ENCODE data around the gene SSU72. TPM values are rescaled to one million over a fixed set of nuclear protein-coding genes. Genes with fewer than 3 reads are reported as not detected.

SSU72 gene
- total and polyA plus RNA-seq, 4 donors, result 35.4 to 57.4 (median 44.3) TPM

GRCh38 chr1:1567891-1568291 lies 6.8 kb downstream of the SSU72 start:
- H3K27ac ChIP-seq (ENCODE audit: low read depth in 1 of 2, low read length in 2 of 2), result no peak overlapping the region
- peaks cover 6 to 42% (median 21%) of the 10 kb centered on the region in 4 donors for H3K4me1 ChIP-seq (ENCODE audit: control insufficient read depth in 4 of 4, insufficient read depth in 4 of 4, low read length in 3 of 4)
- no peak for DNase-seq (ENCODE audit: low spot score)
- WGBS, result 85% methylated on average over 10 of the region's 10 CpGs
- H3K27me3 ChIP-seq (ENCODE audit: control insufficient read depth in 4 of 4, insufficient read depth in 4 of 4, low read length in 3 of 4), result no peaks in the 10 kb centered on the region
- H3K9ac ChIP-seq (ENCODE audit: low read depth in 1 of 2, low read length in 2 of 2), result no peak overlapping the region
- no peak overlapping the region for H3K4me3 ChIP-seq (ENCODE audit: low read depth in 1 of 3, low read length in 3 of 3)
- H3K9me3 ChIP-seq (ENCODE audit: control insufficient read depth in 4 of 4, low read length in 3 of 4), result no peaks in the 10 kb centered on the region
- peaks cover 12 to 23% (median 16%) of the 10 kb centered on the region in 4 donors for H3K36me3 ChIP-seq (ENCODE audit: control insufficient read depth in 4 of 4, insufficient read depth in 3 of 4, low read depth in 1 of 4, low read length in 3 of 4)
- TF ChIP-seq FOXA1 (IDR thresholded peaks at IDR 0.05) (no peak), RXRA (IDR thresholded peaks at IDR 0.05) (no peak), SP1 (IDR thresholded peaks at IDR 0.05) (no peak), RAD21 (IDR thresholded peaks at IDR 0.05) (no peak), GABPA (IDR thresholded peaks at IDR 0.05 in 1 of 2, conservative IDR thresholded peaks at IDR 0.05 in 1 of 2) (no peak), TAF1 (conservative IDR thresholded peaks at IDR 0.05) (no peak), EGR1 (IDR thresholded peaks at IDR 0.05; ENCODE audit: low read depth in 2 of 2) (no peak), REST (IDR thresholded peaks at IDR 0.05) (no peak)
- TF ChIP-seq, protein P1, sequence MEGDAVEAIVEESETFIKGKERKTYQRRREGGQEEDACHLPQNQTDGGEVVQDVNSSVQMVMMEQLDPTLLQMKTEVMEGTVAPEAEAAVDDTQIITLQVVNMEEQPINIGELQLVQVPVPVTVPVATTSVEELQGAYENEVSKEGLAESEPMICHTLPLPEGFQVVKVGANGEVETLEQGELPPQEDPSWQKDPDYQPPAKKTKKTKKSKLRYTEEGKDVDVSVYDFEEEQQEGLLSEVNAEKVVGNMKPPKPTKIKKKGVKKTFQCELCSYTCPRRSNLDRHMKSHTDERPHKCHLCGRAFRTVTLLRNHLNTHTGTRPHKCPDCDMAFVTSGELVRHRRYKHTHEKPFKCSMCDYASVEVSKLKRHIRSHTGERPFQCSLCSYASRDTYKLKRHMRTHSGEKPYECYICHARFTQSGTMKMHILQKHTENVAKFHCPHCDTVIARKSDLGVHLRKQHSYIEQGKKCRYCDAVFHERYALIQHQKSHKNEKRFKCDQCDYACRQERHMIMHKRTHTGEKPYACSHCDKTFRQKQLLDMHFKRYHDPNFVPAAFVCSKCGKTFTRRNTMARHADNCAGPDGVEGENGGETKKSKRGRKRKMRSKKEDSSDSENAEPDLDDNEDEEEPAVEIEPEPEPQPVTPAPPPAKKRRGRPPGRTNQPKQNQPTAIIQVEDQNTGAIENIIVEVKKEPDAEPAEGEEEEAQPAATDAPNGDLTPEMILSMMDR (IDR thresholded peaks at IDR 0.05; ENCODE audit: low read depth, low read length, missing input control), result no peak
- TF ChIP-seq, protein P2, sequence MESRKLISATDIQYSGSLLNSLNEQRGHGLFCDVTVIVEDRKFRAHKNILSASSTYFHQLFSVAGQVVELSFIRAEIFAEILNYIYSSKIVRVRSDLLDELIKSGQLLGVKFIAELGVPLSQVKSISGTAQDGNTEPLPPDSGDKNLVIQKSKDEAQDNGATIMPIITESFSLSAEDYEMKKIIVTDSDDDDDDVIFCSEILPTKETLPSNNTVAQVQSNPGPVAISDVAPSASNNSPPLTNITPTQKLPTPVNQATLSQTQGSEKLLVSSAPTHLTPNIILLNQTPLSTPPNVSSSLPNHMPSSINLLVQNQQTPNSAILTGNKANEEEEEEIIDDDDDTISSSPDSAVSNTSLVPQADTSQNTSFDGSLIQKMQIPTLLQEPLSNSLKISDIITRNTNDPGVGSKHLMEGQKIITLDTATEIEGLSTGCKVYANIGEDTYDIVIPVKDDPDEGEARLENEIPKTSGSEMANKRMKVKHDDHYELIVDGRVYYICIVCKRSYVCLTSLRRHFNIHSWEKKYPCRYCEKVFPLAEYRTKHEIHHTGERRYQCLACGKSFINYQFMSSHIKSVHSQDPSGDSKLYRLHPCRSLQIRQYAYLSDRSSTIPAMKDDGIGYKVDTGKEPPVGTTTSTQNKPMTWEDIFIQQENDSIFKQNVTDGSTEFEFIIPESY (IDR thresholded peaks at IDR 0.05), result no peak
- TF ChIP-seq, protein P3, sequence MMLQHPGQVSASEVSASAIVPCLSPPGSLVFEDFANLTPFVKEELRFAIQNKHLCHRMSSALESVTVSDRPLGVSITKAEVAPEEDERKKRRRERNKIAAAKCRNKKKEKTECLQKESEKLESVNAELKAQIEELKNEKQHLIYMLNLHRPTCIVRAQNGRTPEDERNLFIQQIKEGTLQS (IDR thresholded peaks at IDR 0.05), result no peak

DNA sequence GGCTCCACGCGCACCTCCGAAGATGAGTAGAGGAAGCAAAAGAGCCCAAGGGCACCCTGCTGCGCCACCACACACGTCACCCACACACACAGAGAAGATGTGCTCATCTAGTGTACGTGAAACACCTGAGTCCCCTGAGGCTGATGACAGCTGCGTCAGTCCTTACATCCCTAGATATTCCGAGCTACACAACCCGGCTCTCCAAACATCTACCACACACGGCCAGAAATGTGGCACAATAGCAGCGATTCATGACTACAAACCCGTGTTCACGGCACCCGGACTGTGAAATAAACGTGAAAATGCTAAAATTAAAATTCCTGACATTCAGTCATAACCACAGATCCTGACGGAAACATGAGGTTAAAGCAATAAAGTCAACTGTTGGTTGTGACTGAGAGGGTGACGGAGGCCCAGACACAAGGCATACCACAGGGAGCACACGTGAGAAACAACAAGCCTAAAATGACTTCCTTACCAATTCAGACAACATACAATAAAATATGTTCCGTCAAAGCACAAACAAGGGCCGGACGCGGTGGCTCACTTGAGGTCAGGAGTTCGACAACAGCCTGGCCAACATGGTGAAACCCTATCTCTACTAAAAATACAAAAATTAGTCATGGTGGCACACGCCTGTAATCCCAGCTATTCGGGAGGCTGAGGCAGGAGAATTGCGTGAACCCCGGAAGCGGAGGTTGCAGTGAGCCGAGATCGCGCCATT lies 7.3 kb downstream of the SSU72 start:
- Histone ChIP-seq H3K4me1 (ENCODE audit: control insufficient read depth in 4 of 4, insufficient read depth in 4 of 4, low read length in 3 of 4) (peaks cover 6 to 36% (median 18%) of the 10 kb centered on the region in 4 donors), H3K9me3 (ENCODE audit: control insufficient read depth in 4 of 4, low read length in 3 of 4) (no peaks in the 10 kb centered on the region), H3K27me3 (ENCODE audit: control insufficient read depth in 4 of 4, insufficient read depth in 4 of 4, low read length in 3 of 4) (no peaks in the 10 kb centered on the region), H3K27ac (ENCODE audit: low read depth in 1 of 2, low read length in 2 of 2) (no peak overlapping the region), H3K9ac (ENCODE audit: low read depth in 1 of 2, low read length in 2 of 2) (no peak overlapping the region), H3K4me3 (ENCODE audit: low read depth in 1 of 3, low read length in 3 of 3) (no peak overlapping the region), H3K36me3 (ENCODE audit: control insufficient read depth in 4 of 4, insufficient read depth in 3 of 4, low read depth in 1 of 4, low read length in 3 of 4) (peaks cover 17 to 27% (median 19%) of the 10 kb centered on the region in 4 donors)
- DNase-seq (ENCODE audit: low spot score), result no peak
- 94% methylated on average over 31 of the region's 31 CpGs for whole genome bisulfite sequencing
- no peak for TF ChIP-seq NR2F2 (IDR thresholded peaks at IDR 0.05)
- TF ChIP-seq REST (IDR thresholded peaks at IDR 0.05), result no peak
- no peak for TF ChIP-seq RAD21 (IDR thresholded peaks at IDR 0.05)
- TF ChIP-seq MAX (IDR thresholded peaks at IDR 0.05), result no peak
- no peak for TF ChIP-seq HNF4G (IDR thresholded peaks at IDR 0.05)

Measured in liver (tissue), 9 donors.